Measurements from ENCODE around the gene GSTM5.
"Not testable (repeated sequence)": the region's sequence is repeated elsewhere in the genome, so short reads cannot be mapped to it uniquely, and the experiment has no call there.

GRCh38 chr1:109711593-109712320 is at the start of gene GSTM5:
- TF ChIP-seq CTCF, POLR2A (IDR thresholded peaks at IDR 0.05): not testable (repeated sequence)

All from body of pancreas (tissue), 4 donors.